GM21737 (cell line): ENCODE data around the gene CPA5.

Experiments
- ATAC-seq: cut with Tn5 transposase; IDR thresholded peaks from one replicate; pipeline ENCODE4 v1.9.1; 2021; ENCODE audit warnings: mild to moderate bottlenecking, moderate library complexity; ENCODE audit not compliant: unreplicated experiment

Gene CPA5

GRCh38 chr7:130332259-130333053 is 12.2 kb upstream of the CPA5 start:
- no peak for ATAC-seq

- no peak for ATAC-seq
Measured at GRCh38 chr7:130333832-130334231, 10.8 kb upstream of the CPA5 start.

GRCh38 chr7:130334274-130334673 is 10.3 kb upstream of the CPA5 start:
- no peak for ATAC-seq

- no peak for ATAC-seq
Measured at GRCh38 chr7:130337410-130337971, 7.1 kb upstream of the CPA5 start.

GRCh38 chr7:130338233-130338632 is 6.4 kb upstream of the CPA5 start:
- ATAC-seq: no peak

- no peak for ATAC-seq
Measured at GRCh38 chr7:130341882-130342281, 2.7 kb upstream of the CPA5 start.

- ATAC-seq: no peak
Measured at GRCh38 chr7:130342701-130343380, 1.8 kb upstream of the CPA5 start.

- no peak for ATAC-seq
Measured at GRCh38 chr7:130345136-130345535, 520 bp downstream of the CPA5 start.

GRCh38 chr7:130345725-130346124 is 1.1 kb downstream of the CPA5 start:
- no peak for ATAC-seq

- no peak for ATAC-seq
Measured at GRCh38 chr7:130346177-130346905, 1.7 kb downstream of the CPA5 start.

- ATAC-seq: no peak
Measured at GRCh38 chr7:130346941-130347340, 2.3 kb downstream of the CPA5 start.

GRCh38 chr7:130349911-130350782 is 5.5 kb downstream of the CPA5 start:
- no peak for ATAC-seq

GRCh38 chr7:130350945-130351790 is 6.6 kb downstream of the CPA5 start:
- ATAC-seq: no peak

GRCh38 chr7:130351791-130352090 is 7.1 kb downstream of the CPA5 start:
- no peak for ATAC-seq

- no peak for ATAC-seq
Measured at GRCh38 chr7:130352194-130353074, 7.8 kb downstream of the CPA5 start.

GRCh38 chr7:130353196-130353595 is 8.6 kb downstream of the CPA5 start:
- ATAC-seq: no peak

- ATAC-seq: no peak
Measured at GRCh38 chr7:130356121-130356875, 11.7 kb downstream of the CPA5 start.
